Loucy (cell line): ENCODE data around the gene PIP5K1C.

ENCODE experiments used
- EZH2phosphoT487 ChIP-seq: fragments of 200-600 bp; IDR thresholded peaks from 2 replicates; pipeline ENCODE4 v1.6.1; 2018; ENCODE audit warnings: antibody characterized with exemption, mild to moderate bottlenecking, moderate library complexity, borderline replicate concordance
- TF ChIP-seq, protein P1 (sequence below): fragments of 200-600 bp; sonication (generic); conservative IDR thresholded peaks from 2 replicates; pipeline ENCODE4 v1.5.1; 2014; ENCODE audit warnings: mild to moderate bottlenecking, antibody characterized with exemption, low read length

GRCh38 chr19:3633559-3633988 lies 66.7 kb downstream of the PIP5K1C start:
- TF ChIP-seq, protein P1, sequence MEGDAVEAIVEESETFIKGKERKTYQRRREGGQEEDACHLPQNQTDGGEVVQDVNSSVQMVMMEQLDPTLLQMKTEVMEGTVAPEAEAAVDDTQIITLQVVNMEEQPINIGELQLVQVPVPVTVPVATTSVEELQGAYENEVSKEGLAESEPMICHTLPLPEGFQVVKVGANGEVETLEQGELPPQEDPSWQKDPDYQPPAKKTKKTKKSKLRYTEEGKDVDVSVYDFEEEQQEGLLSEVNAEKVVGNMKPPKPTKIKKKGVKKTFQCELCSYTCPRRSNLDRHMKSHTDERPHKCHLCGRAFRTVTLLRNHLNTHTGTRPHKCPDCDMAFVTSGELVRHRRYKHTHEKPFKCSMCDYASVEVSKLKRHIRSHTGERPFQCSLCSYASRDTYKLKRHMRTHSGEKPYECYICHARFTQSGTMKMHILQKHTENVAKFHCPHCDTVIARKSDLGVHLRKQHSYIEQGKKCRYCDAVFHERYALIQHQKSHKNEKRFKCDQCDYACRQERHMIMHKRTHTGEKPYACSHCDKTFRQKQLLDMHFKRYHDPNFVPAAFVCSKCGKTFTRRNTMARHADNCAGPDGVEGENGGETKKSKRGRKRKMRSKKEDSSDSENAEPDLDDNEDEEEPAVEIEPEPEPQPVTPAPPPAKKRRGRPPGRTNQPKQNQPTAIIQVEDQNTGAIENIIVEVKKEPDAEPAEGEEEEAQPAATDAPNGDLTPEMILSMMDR, result no peak
- no peak for TF ChIP-seq EZH2phosphoT487
